Thoracic aorta (tissue), 2 donors: ENCODE measurements around the gene EIF2S2. TPM values are rescaled to one million over a fixed set of nuclear protein-coding genes. Genes with fewer than 3 reads are reported as not detected.
A peak's percentile ranks its signal among the peaks of the same experiment; 100 is the strongest.

ENCODE experiments used
- ATAC-seq: fragments of 150-250 bp; one replicate; pipeline ENCODE4 v1.8.0; 2017; ENCODE audit warnings: low read depth; ENCODE audit not compliant: insufficient number of reproducible peaks, low FRiP score
- DNase-seq: peaks from one replicate; pipeline ENCODE4 v3.0.0-alpha.2; 2020; ENCODE audit warnings: low spot score
- H3K27ac ChIP-seq, 2 donors: fragments of 200-600 bp; sonication (generic); 1 replicate in 1 of 2; 2 replicates in 1 of 2; pipeline ENCODE4 v1.5.1; 2016; ENCODE audit warnings: mild to moderate bottlenecking in 2 of 2, moderate library complexity in 2 of 2
- H3K27me3 ChIP-seq: fragments of 200-600 bp; sonication (generic); replicated peaks from 2 replicates; pipeline ENCODE4 v1.6.0; 2016; ENCODE audit warnings: mild to moderate bottlenecking; ENCODE audit not compliant: insufficient read depth
- H3K36me3 ChIP-seq: fragments of 200-600 bp; sonication (generic); one replicate; pipeline ENCODE4 v1.5.1; 2016
- H3K4me1 ChIP-seq, 2 donors: fragments of 200-600 bp; sonication (generic); 1 replicate in 1 of 2; 2 replicates in 1 of 2; pipeline versions ENCODE4 v1.5.1 to v1.6.0; 2016; ENCODE audit warnings: low read depth in 2 of 2, mild to moderate bottlenecking in 1 of 2; ENCODE audit not compliant: control insufficient read depth in 1 of 2
- H3K4me3 ChIP-seq: fragments of 200-600 bp; sonication (generic); 2 replicates; pipeline ENCODE4 v1.5.1; 2016; ENCODE audit warnings: mild to moderate bottlenecking
- H3K9me3 ChIP-seq: fragments of 200-600 bp; sonication (generic); 2 replicates; pipeline ENCODE4 v1.5.1; 2016
- CTCF ChIP-seq: fragments of 200-600 bp; sonication (generic); IDR thresholded peaks from one replicate; pipeline ENCODE4 v1.5.1; 2019; ENCODE audit warnings: antibody characterized with exemption
- total RNA-seq, 2 donors: library from RNA; depleted of rRNA; stranded (reverse); fragments of >200 nt; gene quantifications; one replicate each; pipeline versions ENCODE4 v1.1.0 to v1.2.3, GENCODE V29; 2016

The EIF2S2 gene
- total RNA-seq, 2 donors from 2014 or later: 24.6 to 35.8 TPM

GRCh38 chr20:34110745-34111641 lies 1.1 kb downstream of the EIF2S2 start:
- ATAC-seq: no peak
- no peak for TF ChIP-seq CTCF
- Histone ChIP-seq H3K27me3 (no peaks in the 10 kb centered on the region), H3K27ac (peak overlapping the region; percentile 81 to 88), H3K36me3 (peaks cover 6% of the 10 kb centered on the region), H3K4me1 (peaks cover 27 to 45% of the 10 kb centered on the region in 2 donors), H3K9me3 (no peaks in the 10 kb centered on the region), H3K4me3 (peak overlapping the region; percentile 90)
- no peak for DNase-seq

GRCh38 chr20:34110025-34110744 lies 1.9 kb downstream of the EIF2S2 start:
- ATAC-seq: no peak
- peaks cover 8% of the 10 kb centered on the region for H3K36me3 ChIP-seq
- H3K4me3 ChIP-seq: peak overlapping the region; percentile 90
- DNase-seq: no peak
- TF ChIP-seq CTCF: no peak
- peaks cover 27 to 45% of the 10 kb centered on the region in 2 donors for H3K4me1 ChIP-seq
- H3K9me3 ChIP-seq: no peaks in the 10 kb centered on the region
- H3K27ac ChIP-seq: peak overlapping the region in 1 of 2 donors; percentile 81
- H3K27me3 ChIP-seq: no peaks in the 10 kb centered on the region

- peaks cover 27 to 45% of the 10 kb centered on the region in 2 donors for H3K4me1 ChIP-seq
- H3K36me3 ChIP-seq: peaks cover 16% of the 10 kb centered on the region
- TF ChIP-seq CTCF: no peak
- H3K4me3 ChIP-seq: no peak overlapping the region
- ATAC-seq (no peak), DNase-seq (no peak)
- H3K27ac ChIP-seq: no peak overlapping the region
- H3K9me3 ChIP-seq: no peaks in the 10 kb centered on the region
- H3K27me3 ChIP-seq: no peaks in the 10 kb centered on the region
Measured at GRCh38 chr20:34109442-34109841, 2.6 kb downstream of the EIF2S2 start.

GRCh38 chr20:34108616-34109174 lies 3.3 kb downstream of the EIF2S2 start:
- Histone ChIP-seq H3K27ac (no peak overlapping the region), H3K4me3 (no peak overlapping the region), H3K36me3 (peaks cover 23% of the 10 kb centered on the region), H3K9me3 (no peaks in the 10 kb centered on the region), H3K4me1 (peaks cover 27 to 45% of the 10 kb centered on the region in 2 donors), H3K27me3 (no peaks in the 10 kb centered on the region)
- ATAC-seq (no peak), DNase-seq (no peak)
- no peak for TF ChIP-seq CTCF
